ENCODE measurements around the gene MAGOH.
"Not testable (repeated sequence)": the region's sequence is repeated elsewhere in the genome, so short reads cannot be mapped to it uniquely, and the experiment has no call there.

MAGOH gene

GRCh38 chr1:53238197-53239155, at the start of gene MAGOH:
TSS of gene MAGOH (minus strand) at chr1:53238518. CDS start at chr1:53238448, 70 bp downstream.
- peak within 1 kb of the TSS; percentile 97 for H3K4me3 ChIP-seq (ENCODE audit: low read depth, low read length)
- peak; percentile 96 for DNase-seq (ENCODE audit: low read depth)
- TF ChIP-seq, protein P1, sequence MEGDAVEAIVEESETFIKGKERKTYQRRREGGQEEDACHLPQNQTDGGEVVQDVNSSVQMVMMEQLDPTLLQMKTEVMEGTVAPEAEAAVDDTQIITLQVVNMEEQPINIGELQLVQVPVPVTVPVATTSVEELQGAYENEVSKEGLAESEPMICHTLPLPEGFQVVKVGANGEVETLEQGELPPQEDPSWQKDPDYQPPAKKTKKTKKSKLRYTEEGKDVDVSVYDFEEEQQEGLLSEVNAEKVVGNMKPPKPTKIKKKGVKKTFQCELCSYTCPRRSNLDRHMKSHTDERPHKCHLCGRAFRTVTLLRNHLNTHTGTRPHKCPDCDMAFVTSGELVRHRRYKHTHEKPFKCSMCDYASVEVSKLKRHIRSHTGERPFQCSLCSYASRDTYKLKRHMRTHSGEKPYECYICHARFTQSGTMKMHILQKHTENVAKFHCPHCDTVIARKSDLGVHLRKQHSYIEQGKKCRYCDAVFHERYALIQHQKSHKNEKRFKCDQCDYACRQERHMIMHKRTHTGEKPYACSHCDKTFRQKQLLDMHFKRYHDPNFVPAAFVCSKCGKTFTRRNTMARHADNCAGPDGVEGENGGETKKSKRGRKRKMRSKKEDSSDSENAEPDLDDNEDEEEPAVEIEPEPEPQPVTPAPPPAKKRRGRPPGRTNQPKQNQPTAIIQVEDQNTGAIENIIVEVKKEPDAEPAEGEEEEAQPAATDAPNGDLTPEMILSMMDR (IDR thresholded peaks at IDR 0.05; ENCODE audit: insufficient read depth, low read depth, low read length, missing control alignments), result no peak

DNA sequence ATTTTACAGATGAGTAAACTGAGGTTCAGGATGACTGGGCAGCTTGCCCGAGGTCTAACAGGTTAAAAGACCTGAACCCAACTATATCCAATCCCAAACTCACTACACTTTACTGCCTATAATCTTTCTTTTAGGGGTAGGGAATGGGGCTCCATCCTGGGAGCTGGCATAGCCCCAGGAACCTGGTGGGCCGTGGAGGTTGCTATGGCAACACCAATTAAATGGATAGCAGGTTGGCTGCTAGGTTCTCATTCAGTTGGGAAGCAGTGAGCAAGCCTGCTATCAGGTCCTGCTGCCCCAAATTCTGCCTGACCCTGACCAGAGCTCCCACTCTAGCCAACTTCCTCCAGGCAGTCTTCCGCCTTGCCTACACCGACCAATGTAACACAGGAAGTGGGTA, 48.6 kb upstream of the MAGOH start:
- DNase-seq (ENCODE audit: low read depth), result no peak
- no peak overlapping the region for H3K4me3 ChIP-seq (ENCODE audit: low read depth, low read length)
- TF ChIP-seq, protein P1 (IDR thresholded peaks at IDR 0.05; ENCODE audit: insufficient read depth, low read depth, low read length, missing control alignments), result no peak

- DNase-seq (ENCODE audit: low read depth), result peak; percentile 21
- TF ChIP-seq, protein P1 (IDR thresholded peaks at IDR 0.05; ENCODE audit: insufficient read depth, low read depth, low read length, missing control alignments), result no peak
- no peak overlapping the region for H3K4me3 ChIP-seq (ENCODE audit: low read depth, low read length)
Measured at GRCh38 chr1:53285969-53286760, 47.8 kb upstream of the MAGOH start.

- TF ChIP-seq, protein P1 (IDR thresholded peaks at IDR 0.05; ENCODE audit: insufficient read depth, low read depth, low read length, missing control alignments), result no peak
- no peak for DNase-seq (ENCODE audit: low read depth)
- H3K4me3 ChIP-seq (ENCODE audit: low read depth, low read length), result no peak overlapping the region
Measured at GRCh38 chr1:53285546-53285945, 47.2 kb upstream of the MAGOH start.

DNA sequence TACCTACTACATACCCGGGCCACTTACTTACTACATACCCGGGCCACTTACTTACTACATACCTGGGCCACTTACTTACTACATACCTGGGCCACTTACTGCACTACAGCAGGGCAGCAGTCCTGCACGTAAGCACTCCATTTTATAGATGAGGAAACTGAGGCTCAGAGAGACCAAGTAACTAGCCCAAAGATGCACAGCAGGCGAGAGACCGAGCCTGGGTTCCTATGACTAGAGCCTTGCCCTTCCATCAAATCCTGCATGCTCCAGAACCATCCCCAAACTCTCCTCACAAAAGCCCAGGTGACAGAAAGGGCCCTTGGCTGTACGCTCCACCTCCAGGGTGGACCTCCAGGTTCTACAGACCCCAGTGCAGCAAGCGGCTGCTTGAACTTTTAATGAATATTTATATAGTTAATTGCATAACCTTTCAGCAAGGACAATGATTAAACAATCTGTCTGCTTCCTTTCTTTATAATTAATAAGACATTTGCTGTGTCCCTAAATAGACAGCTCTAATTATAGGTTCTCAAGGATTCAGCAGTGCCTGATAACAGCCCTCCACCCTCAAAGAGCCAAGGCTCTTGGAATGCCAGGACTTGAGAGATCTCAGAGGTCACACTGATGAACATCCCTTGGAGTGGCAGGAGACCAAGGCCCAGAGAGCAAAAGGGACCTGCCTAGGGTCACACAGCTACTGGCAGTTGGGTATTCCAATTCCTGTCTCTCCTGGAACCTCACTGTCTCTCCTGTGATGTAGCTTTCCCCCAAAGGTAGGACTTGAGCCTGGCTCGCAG, 46.1 kb upstream of the MAGOH start:
- TF ChIP-seq, protein P1 (IDR thresholded peaks at IDR 0.05; ENCODE audit: insufficient read depth, low read depth, low read length, missing control alignments), result no peak
- no peak for DNase-seq (ENCODE audit: low read depth)
- no peak overlapping the region for H3K4me3 ChIP-seq (ENCODE audit: low read depth, low read length)

- DNase-seq (ENCODE audit: low read depth), result not testable (repeated sequence)
Measured at GRCh38 chr1:53283156-53283555, 44.8 kb upstream of the MAGOH start.

More at GRCh38 chr1:53283156-53283555, 44.8 kb upstream of the MAGOH start:
- H3K4me3 ChIP-seq (ENCODE audit: low read depth, low read length), result not testable (repeated sequence)

Measured in GM12865 (cell line).